Measurements from ENCODE around the gene ACSF3. TPM values are rescaled to one million over a fixed set of nuclear protein-coding genes. Genes with fewer than 3 reads are reported as not detected.

The ACSF3 gene
- total RNA-seq, 2 experiments from 2014 or later: 44.7 to 49.5 TPM

- ChIA-PET POLR2A (no interaction called here), CTCF (no interaction called here)
- ATAC-seq (ENCODE audit: poor library complexity) (no peak), DNase-seq (no peak)
- H3K9me3 Mint-ChIP-seq: no peaks in the 10 kb centered on the region
- no peak overlapping the region for H3K4me3 Mint-ChIP-seq
- H3K36me3 Mint-ChIP-seq (ENCODE audit: low read depth): peaks cover 10% of the 10 kb centered on the region
- peaks cover 4% of the 10 kb centered on the region for H3K4me1 Mint-ChIP-seq (ENCODE audit: low read depth)
- peaks cover 10% of the 10 kb centered on the region for H3K4me1 ChIP-seq (ENCODE audit: insufficient read depth, low read length)
- H3K27ac ChIP-seq (ENCODE audit: low read depth in 1 of 2, low read length in 2 of 2): no peak overlapping the region
- no peak overlapping the region for H3K27ac Mint-ChIP-seq
- H3K4me3 ChIP-seq (ENCODE audit: low read length): no peak overlapping the region
- peaks cover 3% of the 10 kb centered on the region for H3K36me3 ChIP-seq (ENCODE audit: insufficient read depth, low read length)
- H3K9me3 ChIP-seq (ENCODE audit: control insufficient read depth in 1 of 2, insufficient read depth in 1 of 2, low read length in 2 of 2): peaks cover 0 to 12% of the 10 kb centered on the region in 2 experiments
- no peaks in the 10 kb centered on the region for H3K27me3 Mint-ChIP-seq
- no peak for TF ChIP-seq CTCF (IDR thresholded peaks at IDR 0.05)
- no peaks in the 10 kb centered on the region for H3K27me3 ChIP-seq (ENCODE audit: control insufficient read depth in 1 of 2, insufficient read depth in 2 of 2, low read length in 2 of 2)
- intact Hi-C loops (cut with DNase I, micrococcal nuclease): loop anchor here in 1 of 2 experiments (5.0 kb wide), 1 partner anchor 79 kb away; no protein-coding TSS in a partner anchor
Measured at GRCh38 chr16:89155851-89156739, 62.4 kb downstream of the ACSF3 start.

GRCh38 chr16:89156740-89157645 lies 63.3 kb downstream of the ACSF3 start:
- H3K27ac ChIP-seq (ENCODE audit: low read depth in 1 of 2, low read length in 2 of 2): no peak overlapping the region
- Mint-ChIP-seq H3K4me1 (ENCODE audit: low read depth) (peaks cover 4% of the 10 kb centered on the region), H3K27me3 (no peaks in the 10 kb centered on the region), H3K9me3 (no peaks in the 10 kb centered on the region), H3K36me3 (ENCODE audit: low read depth) (peaks cover under 1% of the 10 kb centered on the region), H3K4me3 (no peak overlapping the region), H3K27ac (no peak overlapping the region)
- no peak for TF ChIP-seq CTCF (IDR thresholded peaks at IDR 0.05)
- POLR2A ChIA-PET: no interaction called here
- peaks cover 0 to 12% of the 10 kb centered on the region in 2 experiments for H3K9me3 ChIP-seq (ENCODE audit: control insufficient read depth in 1 of 2, insufficient read depth in 1 of 2, low read length in 2 of 2)
- peaks cover 10% of the 10 kb centered on the region for H3K4me1 ChIP-seq (ENCODE audit: insufficient read depth, low read length)
- CTCF ChIA-PET: no interaction called here
- H3K36me3 ChIP-seq (ENCODE audit: insufficient read depth, low read length): no peaks in the 10 kb centered on the region
- ATAC-seq (ENCODE audit: poor library complexity) (no peak), DNase-seq (no peak)
- no peak overlapping the region for H3K4me3 ChIP-seq (ENCODE audit: low read length)
- intact Hi-C loops (cut with DNase I, micrococcal nuclease): loop anchor here in 1 of 2 experiments (5.0 kb wide), 1 partner anchor 80 kb away; no protein-coding TSS in a partner anchor
- H3K27me3 ChIP-seq (ENCODE audit: control insufficient read depth in 1 of 2, insufficient read depth in 2 of 2, low read length in 2 of 2): no peaks in the 10 kb centered on the region

GRCh38 chr16:89157778-89158177 lies 64.1 kb downstream of the ACSF3 start:
- Mint-ChIP-seq H3K4me1 (ENCODE audit: low read depth) (peaks cover 4% of the 10 kb centered on the region), H3K36me3 (ENCODE audit: low read depth) (no peaks in the 10 kb centered on the region), H3K9me3 (no peaks in the 10 kb centered on the region), H3K4me3 (no peak overlapping the region), H3K27ac (no peak overlapping the region), H3K27me3 (no peaks in the 10 kb centered on the region)
- ChIA-PET POLR2A (no interaction called here), CTCF (no interaction called here)
- no peak overlapping the region for H3K4me3 ChIP-seq (ENCODE audit: low read length)
- intact Hi-C loops (cut with DNase I, micrococcal nuclease): loop anchor here in 1 of 2 experiments (5.0 kb wide), 1 partner anchor 80 kb away; no protein-coding TSS in a partner anchor
- no peaks in the 10 kb centered on the region for H3K36me3 ChIP-seq (ENCODE audit: insufficient read depth, low read length)
- H3K9me3 ChIP-seq (ENCODE audit: control insufficient read depth in 1 of 2, insufficient read depth in 1 of 2, low read length in 2 of 2): peaks cover 0 to 9% of the 10 kb centered on the region in 2 experiments
- H3K4me1 ChIP-seq (ENCODE audit: insufficient read depth, low read length): peaks cover 10% of the 10 kb centered on the region
- DNase-seq (no peak), ATAC-seq (ENCODE audit: poor library complexity) (no peak)
- no peak overlapping the region for H3K27ac ChIP-seq (ENCODE audit: low read depth in 1 of 2, low read length in 2 of 2)
- no peak for TF ChIP-seq CTCF (IDR thresholded peaks at IDR 0.05)
- H3K27me3 ChIP-seq (ENCODE audit: control insufficient read depth in 1 of 2, insufficient read depth in 2 of 2, low read length in 2 of 2): no peaks in the 10 kb centered on the region

All from CD4-positive, alpha-beta T cell (primary cell).